ENCODE measurements around the gene GIGYF1.

Gene GIGYF1

GRCh38 chr7:100679927-100680575 is 14.0 kb downstream of the GIGYF1 start:
- Histone ChIP-seq H3K9me3 (ENCODE audit: low read depth, low read length) (no peaks in the 10 kb centered on the region), H3K9ac (ENCODE audit: insufficient read length) (no peak overlapping the region)

GRCh38 chr7:100679129-100679926 is 14.7 kb downstream of the GIGYF1 start:
- 0 out of 2 replicates have a peak overlapping the region, but pooled peaks have one; percentile 36 for H3K27ac ChIP-seq
- no peak overlapping the region for H3K9ac ChIP-seq (ENCODE audit: insufficient read length)
- DNase-seq (ENCODE audit: low read depth, low spot score), result no peak
- TF ChIP-seq POLR2AphosphoS5 (IDR thresholded peaks at IDR 0.05; ENCODE audit: borderline replicate concordance, low read depth, low read length), result peak; percentile 9; the same call in 1 of the 2 replicates
- TF ChIP-seq FOXP2 (optimal IDR thresholded peaks at IDR 0.05; ENCODE audit: control extremely low read depth, extremely low read length, insufficient read depth), result no peak
- no peak overlapping the region for H3K4me3 ChIP-seq
- H3K9me3 ChIP-seq (ENCODE audit: low read depth, low read length), result no peaks in the 10 kb centered on the region
- H3K36me3 ChIP-seq (ENCODE audit: insufficient read depth, low read length), result peaks cover 64% of the 10 kb centered on the region

More at GRCh38 chr7:100679927-100680575, 14.0 kb downstream of the GIGYF1 start:
- Histone ChIP-seq H3K36me3 (ENCODE audit: insufficient read depth, low read length) (peaks cover 68% of the 10 kb centered on the region), H3K27ac (peak overlapping the region; percentile 13; the same call in 1 of the 2 replicates), H3K4me3 (no peak overlapping the region)
- DNase-seq (ENCODE audit: low read depth, low spot score), result no peak
- no peak; the same call in none of the 2 replicates for TF ChIP-seq POLR2AphosphoS5 (IDR thresholded peaks at IDR 0.05; ENCODE audit: borderline replicate concordance, low read depth, low read length)
- TF ChIP-seq FOXP2 (optimal IDR thresholded peaks at IDR 0.05; ENCODE audit: control extremely low read depth, extremely low read length, insufficient read depth), result no peak
- no peak for TF ChIP-seq EZH2 (IDR thresholded peaks at IDR 0.05)

- peaks cover 56% of the 10 kb centered on the region for H3K36me3 ChIP-seq (ENCODE audit: insufficient read depth, low read length)
- 0 out of 2 replicates have a peak overlapping the region, but pooled peaks have one; percentile 36 for H3K27ac ChIP-seq
- TF ChIP-seq POLR2AphosphoS5 (IDR thresholded peaks at IDR 0.05; ENCODE audit: borderline replicate concordance, low read depth, low read length), result 0 out of 2 replicates have a peak, but pooled peaks have one; percentile 31
- TF ChIP-seq FOXP2 (optimal IDR thresholded peaks at IDR 0.05; ENCODE audit: control extremely low read depth, extremely low read length, insufficient read depth), result no peak
- H3K9me3 ChIP-seq (ENCODE audit: low read depth, low read length), result no peaks in the 10 kb centered on the region
- no peak for DNase-seq (ENCODE audit: low read depth, low spot score)
- H3K9ac ChIP-seq (ENCODE audit: insufficient read length), result no peak overlapping the region
- no peak overlapping the region for H3K4me3 ChIP-seq
Observed at GRCh38 chr7:100678291-100678984, 15.6 kb downstream of the GIGYF1 start.

GRCh38 chr7:100677308-100678267 is 16.5 kb downstream of the GIGYF1 start:
- peak; percentile 54; the same call in 1 of the 2 replicates for TF ChIP-seq POLR2AphosphoS5 (IDR thresholded peaks at IDR 0.05; ENCODE audit: borderline replicate concordance, low read depth, low read length)
- TF ChIP-seq FOXP2 (optimal IDR thresholded peaks at IDR 0.05; ENCODE audit: control extremely low read depth, extremely low read length, insufficient read depth), result no peak
- no peak for TF ChIP-seq EZH2 (IDR thresholded peaks at IDR 0.05)
- Histone ChIP-seq H3K27ac (no peak overlapping the region), H3K4me3 (no peak overlapping the region), H3K36me3 (ENCODE audit: insufficient read depth, low read length) (peaks cover 47% of the 10 kb centered on the region), H3K9ac (ENCODE audit: insufficient read length) (no peak overlapping the region), H3K9me3 (ENCODE audit: low read depth, low read length) (no peaks in the 10 kb centered on the region)
- DNase-seq (ENCODE audit: low read depth, low spot score), result no peak

- H3K36me3 ChIP-seq (ENCODE audit: insufficient read depth, low read length), result peaks cover 39% of the 10 kb centered on the region
- H3K9ac ChIP-seq (ENCODE audit: insufficient read length), result no peak overlapping the region
Observed at GRCh38 chr7:100676501-100677306, 17.3 kb downstream of the GIGYF1 start.

GRCh38 chr7:100675581-100676350 is 18.3 kb downstream of the GIGYF1 start:
- Histone ChIP-seq H3K27ac (no peak overlapping the region; the same call in 1 of the 2 replicates), H3K9ac (ENCODE audit: insufficient read length) (no peak overlapping the region), H3K36me3 (ENCODE audit: insufficient read depth, low read length) (peaks cover 33% of the 10 kb centered on the region), H3K4me3 (peak overlapping the region; percentile 97), H3K9me3 (ENCODE audit: low read depth, low read length) (no peaks in the 10 kb centered on the region)
- peak; percentile 35; the same call in 1 of the 2 replicates for TF ChIP-seq POLR2AphosphoS5 (IDR thresholded peaks at IDR 0.05; ENCODE audit: borderline replicate concordance, low read depth, low read length)
- no peak for TF ChIP-seq FOXP2 (optimal IDR thresholded peaks at IDR 0.05; ENCODE audit: control extremely low read depth, extremely low read length, insufficient read depth)
- no peak for TF ChIP-seq EZH2 (IDR thresholded peaks at IDR 0.05)
- no peak for DNase-seq (ENCODE audit: low read depth, low spot score)

More at GRCh38 chr7:100676501-100677306, 17.3 kb downstream of the GIGYF1 start:
- TF ChIP-seq POLR2AphosphoS5 (IDR thresholded peaks at IDR 0.05; ENCODE audit: borderline replicate concordance, low read depth, low read length) (no peak), FOXP2 (optimal IDR thresholded peaks at IDR 0.05; ENCODE audit: control extremely low read depth, extremely low read length, insufficient read depth) (no peak), EZH2 (IDR thresholded peaks at IDR 0.05) (no peak)
- peak overlapping the region; percentile 97 for H3K4me3 ChIP-seq
- 0 out of 2 replicates have a peak overlapping the region, but pooled peaks have one; percentile 19 for H3K27ac ChIP-seq
- no peaks in the 10 kb centered on the region for H3K9me3 ChIP-seq (ENCODE audit: low read depth, low read length)
- no peak for DNase-seq (ENCODE audit: low read depth, low spot score)
